Measurements from ENCODE around the gene XPC. TPM values are rescaled to one million over a fixed set of nuclear protein-coding genes. Genes with fewer than 3 reads are reported as not detected.

Gene XPC
- total RNA-seq, 2 donors from 2014 or later: 41.1 to 53.2 TPM

GRCh38 chr3:14120111-14120920, 58.1 kb downstream of the XPC start:
- H3K36me3 ChIP-seq: peaks cover 0 to 7% of the 10 kb centered on the region in 2 donors
- H3K4me3 ChIP-seq: no peak overlapping the region
- intact Hi-C loops (cut with DNase I): loop anchor here (5.0 to 10.0 kb wide), 2 partner anchors 223 to 334 kb away; no protein-coding TSS in a partner anchor
- no peaks in the 10 kb centered on the region for H3K27me3 ChIP-seq (replicated peaks; ENCODE audit: insufficient read depth)
- 96% methylated on average over 11 of the region's 11 CpGs for WGBS
- no peak for DNase-seq (ENCODE audit: low spot score)
- no peaks in the 10 kb centered on the region for H3K9me3 ChIP-seq
- H3K4me1 ChIP-seq (replicated peaks): peaks cover 31% of the 10 kb centered on the region
- peak overlapping the region; percentile 69 to 77 for H3K27ac ChIP-seq
- TF ChIP-seq CTCF (IDR thresholded peaks at IDR 0.05) (no peak), POLR2AphosphoS5 (IDR thresholded peaks at IDR 0.05) (no peak), POLR2A (IDR thresholded peaks at IDR 0.05) (no peak)

DNA sequence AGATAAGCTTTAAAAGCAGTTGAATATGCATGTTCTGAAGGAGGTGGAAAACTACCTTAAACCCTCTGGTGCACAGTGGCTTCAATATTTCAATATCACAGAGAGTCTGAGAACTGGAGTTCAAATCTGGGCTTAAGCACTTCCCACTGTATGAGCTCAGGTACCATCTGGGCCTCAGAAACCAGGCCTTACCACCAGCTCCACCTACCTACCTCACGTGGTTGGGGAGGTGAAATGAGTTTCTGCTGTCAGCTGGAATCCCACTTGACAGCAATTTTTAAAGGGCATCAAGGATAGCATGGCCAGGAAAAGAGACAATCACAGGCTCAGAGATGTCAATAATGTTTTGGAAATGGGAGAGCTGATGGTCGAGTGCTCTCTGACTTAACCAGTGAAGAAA, 58.8 kb downstream of the XPC start:
- no peak for DNase-seq (ENCODE audit: low spot score)
- Histone ChIP-seq H3K9me3 (no peaks in the 10 kb centered on the region), H3K4me3 (no peak overlapping the region), H3K27me3 (replicated peaks; ENCODE audit: insufficient read depth) (no peaks in the 10 kb centered on the region), H3K4me1 (replicated peaks) (peaks cover 31% of the 10 kb centered on the region), H3K27ac (peak overlapping the region; percentile 69 to 77), H3K36me3 (peaks cover 0 to 7% of the 10 kb centered on the region in 2 donors)
- TF ChIP-seq POLR2A (IDR thresholded peaks at IDR 0.05): no peak
- no peak for TF ChIP-seq CTCF (IDR thresholded peaks at IDR 0.05)
- no peak for TF ChIP-seq POLR2AphosphoS5 (IDR thresholded peaks at IDR 0.05)
- WGBS: 57% methylated on average over 2 of the region's 2 CpGs
- intact Hi-C loops (cut with DNase I): loop anchor here (5.0 to 10.0 kb wide), 2 partner anchors 222 to 335 kb away; no protein-coding TSS in a partner anchor

DNA sequence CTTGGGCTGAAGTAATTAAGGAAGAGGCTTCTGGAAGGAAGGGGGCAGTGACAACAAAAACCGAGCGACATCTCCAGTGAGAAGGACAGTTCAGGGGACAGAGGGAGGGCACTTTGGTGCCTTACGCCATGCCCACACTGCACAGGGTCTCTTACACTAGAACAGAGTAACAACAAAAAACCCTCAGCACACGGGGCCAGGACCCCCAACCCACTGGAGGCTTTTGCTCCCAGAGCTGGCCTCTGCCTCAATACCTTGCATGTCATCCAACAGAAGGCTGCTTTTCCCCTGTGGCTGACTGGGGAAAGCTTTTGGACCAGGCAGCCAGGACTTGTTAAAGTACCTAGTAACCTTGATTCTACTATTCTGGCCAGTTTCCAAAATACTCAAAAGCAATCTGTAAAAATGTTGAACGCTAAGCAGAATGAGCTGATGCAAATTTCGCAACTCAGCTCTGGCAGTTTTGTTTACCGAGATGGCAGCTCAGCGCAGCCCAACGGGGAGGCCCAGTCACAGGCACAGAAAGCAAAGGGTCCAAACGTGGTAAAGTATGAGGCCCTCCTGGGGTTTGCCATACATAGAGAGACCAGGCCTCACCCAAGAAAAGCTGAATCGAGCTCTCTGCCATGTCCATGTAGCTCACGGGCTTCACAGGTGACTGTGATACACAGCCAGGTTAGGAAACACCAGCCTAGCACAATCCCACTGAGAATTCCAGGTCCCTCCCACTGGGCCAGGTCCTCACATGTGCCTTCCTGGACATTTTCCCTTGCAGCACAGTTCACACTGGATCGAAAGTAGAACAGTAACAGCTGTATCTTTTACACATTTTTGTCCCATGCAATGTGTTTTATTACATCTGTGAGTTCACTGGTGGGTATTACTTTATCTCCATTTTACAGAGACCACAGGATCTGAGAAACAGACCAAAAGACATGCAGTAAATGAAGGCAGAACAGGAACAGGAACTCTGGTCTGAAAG, 59.7 kb downstream of the XPC start:
- 40% methylated on average over 13 of the region's 13 CpGs for WGBS
- H3K4me3 ChIP-seq: no peak overlapping the region
- H3K27me3 ChIP-seq (replicated peaks; ENCODE audit: insufficient read depth): no peaks in the 10 kb centered on the region
- TF ChIP-seq CTCF (IDR thresholded peaks at IDR 0.05) (no peak), POLR2AphosphoS5 (IDR thresholded peaks at IDR 0.05) (peak; percentile 93)
- intact Hi-C loops (cut with DNase I): no loop called here
- DNase-seq (ENCODE audit: low spot score): peak; percentile 89
- peaks cover 0 to 7% of the 10 kb centered on the region in 2 donors for H3K36me3 ChIP-seq
- H3K27ac ChIP-seq: peak overlapping the region; percentile 69 to 77
- H3K4me1 ChIP-seq (replicated peaks): peaks cover 28% of the 10 kb centered on the region
- no peaks in the 10 kb centered on the region for H3K9me3 ChIP-seq

DNA sequence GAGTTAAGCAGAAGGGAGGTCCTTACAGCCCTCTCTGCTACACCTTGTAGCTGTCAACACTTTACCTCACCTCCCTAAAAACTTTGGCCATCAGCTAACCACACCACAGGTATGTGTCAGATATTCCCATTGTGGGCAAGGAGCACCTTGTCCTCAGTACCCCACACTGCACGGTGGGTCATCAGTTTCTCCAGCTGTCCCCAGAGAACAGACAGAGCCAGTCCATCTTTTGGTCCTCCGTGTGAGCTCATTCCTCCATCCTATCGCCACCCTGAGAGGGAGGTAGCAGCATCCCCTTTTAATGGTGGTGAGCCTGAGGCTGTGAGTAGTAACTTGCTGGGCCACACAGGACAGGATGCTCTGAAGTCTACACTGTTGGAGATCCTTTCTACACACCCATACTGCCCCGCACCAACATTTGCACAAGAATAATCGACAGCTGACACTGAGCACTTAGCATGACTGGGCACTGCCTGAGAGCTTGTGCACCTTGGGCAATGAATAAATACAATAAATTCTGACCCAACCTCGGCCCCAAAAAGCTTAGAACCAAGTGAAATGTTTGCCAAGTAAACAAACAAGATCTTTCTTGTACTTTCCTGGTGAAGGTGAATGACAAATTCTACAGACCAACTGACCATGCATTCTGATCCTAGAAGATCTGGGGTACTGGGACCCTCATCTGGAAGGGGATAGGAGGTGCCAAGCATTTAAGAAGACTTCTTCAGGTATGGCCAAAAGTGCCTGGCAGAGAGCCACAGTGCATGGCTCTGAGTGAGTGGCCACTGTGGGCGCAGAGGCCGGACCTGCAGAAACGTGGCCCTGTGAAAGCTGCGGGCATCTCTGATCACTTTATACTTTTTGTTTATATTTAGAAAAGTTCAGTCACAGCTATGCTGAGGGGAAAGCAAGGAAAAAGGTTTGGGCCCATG, 60.7 kb downstream of the XPC start:
- no peak overlapping the region for H3K4me3 ChIP-seq
- H3K36me3 ChIP-seq: peaks cover under 1 to 7% of the 10 kb centered on the region in 2 donors
- H3K27me3 ChIP-seq (replicated peaks; ENCODE audit: insufficient read depth): no peaks in the 10 kb centered on the region
- H3K9me3 ChIP-seq: no peaks in the 10 kb centered on the region
- intact Hi-C loops (cut with DNase I): no loop called here
- H3K27ac ChIP-seq: peak overlapping the region; percentile 69 to 77
- 67% methylated on average over 10 of the region's 10 CpGs for WGBS
- peak; percentile 40 for TF ChIP-seq POLR2AphosphoS5 (IDR thresholded peaks at IDR 0.05)
- no peak for TF ChIP-seq CTCF (IDR thresholded peaks at IDR 0.05)
- DNase-seq (ENCODE audit: low spot score): no peak
- peaks cover 23% of the 10 kb centered on the region for H3K4me1 ChIP-seq (replicated peaks)
